Liver (tissue), 9 donors: ENCODE data around the gene CUX1. TPM values are rescaled to one million over a fixed set of nuclear protein-coding genes. Genes with fewer than 3 reads are reported as not detected.

Experiments
- DNase-seq: peaks from one replicate; pipeline ENCODE4 v3.0.0-alpha.2; 2017; ENCODE audit warnings: low spot score
- H3K27ac ChIP-seq, 2 donors: one replicate each; pipeline ENCODE4 v1.7.0; 2013; ENCODE audit warnings: inconsistent platforms in 2 of 2, low read length in 2 of 2, control low read depth in 1 of 2, low read depth in 1 of 2, mild to moderate bottlenecking in 1 of 2
- H3K27me3 ChIP-seq, 4 donors: one replicate each; pipeline versions ENCODE4 v1.6.1 to v1.7.0; 2013; ENCODE audit warnings: low read length in 3 of 4, inconsistent platforms in 1 of 4, mild to moderate bottlenecking in 1 of 4, moderate library complexity in 1 of 4; ENCODE audit not compliant: control insufficient read depth in 4 of 4, insufficient read depth in 4 of 4
- H3K36me3 ChIP-seq, 4 donors: one replicate each; pipeline versions ENCODE4 v1.6.1 to v1.7.0; 2013; ENCODE audit warnings: low read length in 3 of 4, mild to moderate bottlenecking in 3 of 4, low read depth in 1 of 4, moderate library complexity in 1 of 4; ENCODE audit not compliant: control insufficient read depth in 4 of 4, insufficient read depth in 3 of 4
- H3K4me1 ChIP-seq, 4 donors: one replicate each; pipeline versions ENCODE4 v1.6.1 to v1.7.0; 2013; ENCODE audit warnings: low read length in 3 of 4, mild to moderate bottlenecking in 3 of 4, moderate library complexity in 1 of 4; ENCODE audit not compliant: control insufficient read depth in 4 of 4, insufficient read depth in 4 of 4
- H3K4me3 ChIP-seq, 3 donors: one replicate each; pipeline versions ENCODE4 v1.6.1 to v1.7.0; 2013; ENCODE audit warnings: low read length in 3 of 3, control low read depth in 1 of 3, low read depth in 1 of 3, mild to moderate bottlenecking in 1 of 3
- H3K9ac ChIP-seq, 2 donors: one replicate each; pipeline ENCODE4 v1.7.0; 2013; ENCODE audit warnings: low read length in 2 of 2, mild to moderate bottlenecking in 2 of 2, moderate library complexity in 2 of 2, control low read depth in 1 of 2, low read depth in 1 of 2
- H3K9me3 ChIP-seq, 4 donors: one replicate each; pipeline versions ENCODE4 v1.6.1 to v1.7.0; 2013; ENCODE audit warnings: low read length in 3 of 4; ENCODE audit not compliant: control insufficient read depth in 4 of 4
- ATF3 ChIP-seq: IDR thresholded peaks from 2 replicates; pipeline ENCODE4 v1.6.1; 2016; ENCODE audit warnings: antibody characterized with exemption
- EGR1 ChIP-seq, 2 donors: IDR thresholded peaks; 2 replicates each; pipeline ENCODE4 v1.6.1; 2016 to 2018; ENCODE audit warnings: antibody characterized with exemption in 2 of 2, low read depth in 2 of 2
- FOXA1 ChIP-seq: IDR thresholded peaks from 2 replicates; pipeline ENCODE4 v1.6.1; 2016; ENCODE audit warnings: antibody characterized with exemption
- FOXA2 ChIP-seq: IDR thresholded peaks from 2 replicates; pipeline ENCODE4 v1.6.1; 2016; ENCODE audit warnings: antibody characterized with exemption
- GABPA ChIP-seq, 2 donors: IDR thresholded peaks in 1 of 2; conservative IDR thresholded peaks in 1 of 2; 2 replicates each; pipeline ENCODE4 v1.6.1; 2016; ENCODE audit warnings: antibody characterized with exemption in 2 of 2, mild to moderate bottlenecking in 1 of 2, moderate library complexity in 1 of 2
- HNF4A ChIP-seq, 2 donors: conservative IDR thresholded peaks; 2 replicates each; pipeline ENCODE4 v1.6.1; 2016; ENCODE audit warnings: antibody characterized with exemption in 2 of 2, mild to moderate bottlenecking in 2 of 2
- HNF4G ChIP-seq: IDR thresholded peaks from 2 replicates; pipeline ENCODE4 v1.6.1; 2016; ENCODE audit warnings: antibody characterized with exemption
- NR2F2 ChIP-seq: IDR thresholded peaks from 2 replicates; pipeline ENCODE4 v1.6.1; 2016; ENCODE audit warnings: antibody characterized with exemption
- RAD21 ChIP-seq, 2 donors: IDR thresholded peaks; 2 replicates each; pipeline ENCODE4 v1.6.1; 2016; ENCODE audit warnings: antibody characterized with exemption in 2 of 2, mild to moderate bottlenecking in 2 of 2
- REST ChIP-seq: IDR thresholded peaks from 2 replicates; pipeline ENCODE4 v1.6.1; 2016; ENCODE audit warnings: antibody characterized with exemption, mild to moderate bottlenecking
- RXRA ChIP-seq, 2 donors: IDR thresholded peaks; 2 replicates each; pipeline ENCODE4 v1.6.1; 2017 to 2018; ENCODE audit warnings: antibody characterized with exemption in 2 of 2, mild to moderate bottlenecking in 1 of 2
- SP1 ChIP-seq: IDR thresholded peaks from 2 replicates; pipeline ENCODE4 v1.6.1; 2018; ENCODE audit warnings: antibody characterized with exemption, mild to moderate bottlenecking
- TAF1 ChIP-seq: conservative IDR thresholded peaks from 2 replicates; pipeline ENCODE4 v1.6.1; 2016; ENCODE audit warnings: antibody characterized with exemption, mild to moderate bottlenecking
- YY1 ChIP-seq: IDR thresholded peaks from 2 replicates; pipeline ENCODE4 v1.6.1; 2016; ENCODE audit warnings: antibody characterized with exemption, mild to moderate bottlenecking
- WGBS: extraction: QIAGEN DNeasy Blood & Tissue Kit; methylation state at CpG from one replicate; pipeline ENCODE4 v1.1.7; 2013; 5-methylcytosine and 5-hydroxymethylcytosine counted together
- polyA plus RNA-seq, 2 donors: library from polyadenylated mRNA; stranded (reverse) in 1 of 2; unstranded in 1 of 2; fragments of 200-250 nt in 1 of 2; fragments of >200 nt in 1 of 2; fragmentation: Nextera tagmentation in 1 of 2; extraction: Ambion mirVana in 1 of 2; gene quantifications; one replicate each; pipeline versions ENCODE4 v1.2.1 to v1.2.3, GENCODE V29; 2013 to 2015
- total RNA-seq, 2 donors: library from RNA; depleted of rRNA; stranded (reverse); fragments of >200 nt; gene quantifications; one replicate each; pipeline ENCODE4 v1.2.3, GENCODE V29; 2014
- TF ChIP-seq, protein P1 (sequence below): IDR thresholded peaks from 2 replicates; pipeline ENCODE4 v1.6.1; 2016; ENCODE audit warnings: antibody characterized with exemption
- TF ChIP-seq, protein P2 (sequence below): fragments of 150-350 bp; IDR thresholded peaks from 2 replicates; pipeline ENCODE4 v1.5.1; 2017; ENCODE audit warnings: improper control_type of control experiment, low read depth, low read length; ENCODE audit not compliant: missing input control
- donor health status: healthy.
- donor health status: healthy.
- donor health status: healthy.
- donor health status: healthy.
- donor health status: healthy.

CUX1 gene
- total and polyA plus RNA-seq, 4 donors: 18.6 to 40.6 (median 21.4) TPM

DNA sequence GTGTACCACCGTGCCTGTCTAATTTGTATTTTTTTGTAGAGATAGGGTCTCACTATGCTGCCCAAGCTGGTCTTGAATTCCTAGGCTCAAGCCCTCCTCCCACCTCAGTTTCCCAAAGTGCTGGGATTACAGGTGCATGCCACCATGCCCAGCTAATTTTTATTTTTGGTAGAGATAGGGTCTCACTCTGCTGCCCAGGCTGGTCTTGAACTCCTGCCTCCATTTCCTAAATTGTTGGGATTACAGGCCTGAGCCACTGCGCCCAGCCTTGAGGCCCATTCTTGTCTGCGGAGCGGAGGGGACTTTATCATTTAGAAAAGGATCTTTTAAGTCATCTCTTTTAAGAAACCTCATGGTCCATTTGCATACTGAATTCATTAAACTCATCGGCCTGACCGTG, 247.8 kb downstream of the CUX1 start:
- no peak for DNase-seq
- Histone ChIP-seq H3K4me1 (peaks cover 0 to 7% (median 3%) of the 10 kb centered on the region in 4 donors), H3K4me3 (no peak overlapping the region), H3K9ac (no peak overlapping the region), H3K27me3 (no peaks in the 10 kb centered on the region), H3K27ac (no peak overlapping the region), H3K9me3 (no peaks in the 10 kb centered on the region), H3K36me3 (peaks cover 0 to 5% (median 1%) of the 10 kb centered on the region in 4 donors)
- WGBS: 95% methylated on average over 6 of the region's 6 CpGs
- TF ChIP-seq GABPA (IDR thresholded peaks at IDR 0.05 in 1 of 2, conservative IDR thresholded peaks at IDR 0.05 in 1 of 2) (no peak), REST (no peak), YY1 (no peak), NR2F2 (no peak), FOXA1 (no peak), HNF4A (conservative IDR thresholded peaks at IDR 0.05) (no peak), EGR1 (IDR thresholded peaks at IDR 0.05; ENCODE audit: low read depth in 2 of 2) (no peak), SP1 (no peak), HNF4G (no peak)
- TF ChIP-seq, protein P1, sequence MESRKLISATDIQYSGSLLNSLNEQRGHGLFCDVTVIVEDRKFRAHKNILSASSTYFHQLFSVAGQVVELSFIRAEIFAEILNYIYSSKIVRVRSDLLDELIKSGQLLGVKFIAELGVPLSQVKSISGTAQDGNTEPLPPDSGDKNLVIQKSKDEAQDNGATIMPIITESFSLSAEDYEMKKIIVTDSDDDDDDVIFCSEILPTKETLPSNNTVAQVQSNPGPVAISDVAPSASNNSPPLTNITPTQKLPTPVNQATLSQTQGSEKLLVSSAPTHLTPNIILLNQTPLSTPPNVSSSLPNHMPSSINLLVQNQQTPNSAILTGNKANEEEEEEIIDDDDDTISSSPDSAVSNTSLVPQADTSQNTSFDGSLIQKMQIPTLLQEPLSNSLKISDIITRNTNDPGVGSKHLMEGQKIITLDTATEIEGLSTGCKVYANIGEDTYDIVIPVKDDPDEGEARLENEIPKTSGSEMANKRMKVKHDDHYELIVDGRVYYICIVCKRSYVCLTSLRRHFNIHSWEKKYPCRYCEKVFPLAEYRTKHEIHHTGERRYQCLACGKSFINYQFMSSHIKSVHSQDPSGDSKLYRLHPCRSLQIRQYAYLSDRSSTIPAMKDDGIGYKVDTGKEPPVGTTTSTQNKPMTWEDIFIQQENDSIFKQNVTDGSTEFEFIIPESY: no peak

GRCh38 chr7:102066476-102066875, 249.1 kb downstream of the CUX1 start:
- Histone ChIP-seq H3K9me3 (peaks cover 0 to under 1% (median 0%) of the 10 kb centered on the region in 4 donors), H3K27ac (no peak overlapping the region), H3K36me3 (peaks cover 0 to 8% (median 5%) of the 10 kb centered on the region in 4 donors), H3K27me3 (no peaks in the 10 kb centered on the region), H3K9ac (no peak overlapping the region), H3K4me1 (peaks cover 0 to 7% (median 3%) of the 10 kb centered on the region in 4 donors), H3K4me3 (no peak overlapping the region)
- WGBS: 97% methylated on average over 9 of the region's 9 CpGs
- no peak for DNase-seq
- TF ChIP-seq FOXA1 (no peak), HNF4A (conservative IDR thresholded peaks at IDR 0.05) (no peak), REST (no peak), RXRA (IDR thresholded peaks at IDR 0.05) (no peak), FOXA2 (no peak), TAF1 (no peak), HNF4G (no peak), GABPA (IDR thresholded peaks at IDR 0.05 in 1 of 2, conservative IDR thresholded peaks at IDR 0.05 in 1 of 2) (no peak), ATF3 (no peak), RAD21 (IDR thresholded peaks at IDR 0.05) (no peak)
- TF ChIP-seq, protein P2, sequence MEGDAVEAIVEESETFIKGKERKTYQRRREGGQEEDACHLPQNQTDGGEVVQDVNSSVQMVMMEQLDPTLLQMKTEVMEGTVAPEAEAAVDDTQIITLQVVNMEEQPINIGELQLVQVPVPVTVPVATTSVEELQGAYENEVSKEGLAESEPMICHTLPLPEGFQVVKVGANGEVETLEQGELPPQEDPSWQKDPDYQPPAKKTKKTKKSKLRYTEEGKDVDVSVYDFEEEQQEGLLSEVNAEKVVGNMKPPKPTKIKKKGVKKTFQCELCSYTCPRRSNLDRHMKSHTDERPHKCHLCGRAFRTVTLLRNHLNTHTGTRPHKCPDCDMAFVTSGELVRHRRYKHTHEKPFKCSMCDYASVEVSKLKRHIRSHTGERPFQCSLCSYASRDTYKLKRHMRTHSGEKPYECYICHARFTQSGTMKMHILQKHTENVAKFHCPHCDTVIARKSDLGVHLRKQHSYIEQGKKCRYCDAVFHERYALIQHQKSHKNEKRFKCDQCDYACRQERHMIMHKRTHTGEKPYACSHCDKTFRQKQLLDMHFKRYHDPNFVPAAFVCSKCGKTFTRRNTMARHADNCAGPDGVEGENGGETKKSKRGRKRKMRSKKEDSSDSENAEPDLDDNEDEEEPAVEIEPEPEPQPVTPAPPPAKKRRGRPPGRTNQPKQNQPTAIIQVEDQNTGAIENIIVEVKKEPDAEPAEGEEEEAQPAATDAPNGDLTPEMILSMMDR: no peak
- TF ChIP-seq, protein P1: no peak
